ENCODE measurements around the gene CWC22.
A peak's percentile ranks its signal among the peaks of the same experiment; 100 is the strongest.

Gene CWC22

GRCh38 chr2:179898873-179899272, 108.2 kb downstream of the CWC22 start:
- peak; percentile 50 for DNase-seq (ENCODE audit: low read depth)

Measured in EH (cell line).